ENCODE data around the gene EIF2AK3. TPM values are rescaled to one million over a fixed set of nuclear protein-coding genes. Genes with fewer than 3 reads are reported as not detected.

EIF2AK3 gene
- polyA plus RNA-seq, 1 experiment: 16.3 TPM

GRCh38 chr2:88622307-88622706 lies 5.0 kb downstream of the EIF2AK3 start:
- no peak for TF ChIP-seq CTCF (IDR thresholded peaks at IDR 0.05; ENCODE audit: low read depth, low read length)
- Histone ChIP-seq H3K4me3 (ENCODE audit: low read depth, low read length) (no peak overlapping the region), H3K27ac (ENCODE audit: low read depth, low read length) (no peak overlapping the region), H3K27me3 (ENCODE audit: control insufficient read depth, insufficient read depth, low read length) (no peaks in the 10 kb centered on the region), H3K9me3 (ENCODE audit: control insufficient read depth, insufficient read depth, low read length) (no peaks in the 10 kb centered on the region; the same call in 1 of the 2 replicates)
- ChIA-PET POLR2A (no interaction called here), CTCF (interaction anchor here (1.0 to 2.8 kb wide), 4 partner anchors 32 to 70 kb away, joined by 3 to 13 read pairs (median 4); no protein-coding TSS in a partner anchor)
- DNase-seq (ENCODE audit: low read depth, low spot score): no peak

- Histone ChIP-seq H3K9me3 (ENCODE audit: control insufficient read depth, insufficient read depth, low read length) (no peaks in the 10 kb centered on the region), H3K27me3 (ENCODE audit: control insufficient read depth, insufficient read depth, low read length) (no peaks in the 10 kb centered on the region), H3K27ac (ENCODE audit: low read depth, low read length) (no peak overlapping the region), H3K4me3 (ENCODE audit: low read depth, low read length) (no peak overlapping the region)
- CTCF ChIA-PET: interaction anchor here (0.7 to 2.8 kb wide), 4 partner anchors 31 to 119 kb away, joined by 3 to 13 read pairs (median 3); no protein-coding TSS in a partner anchor
- no peak for DNase-seq (ENCODE audit: low read depth, low spot score)
- TF ChIP-seq CTCF (IDR thresholded peaks at IDR 0.05; ENCODE audit: low read depth, low read length): no peak
- POLR2A ChIA-PET: no interaction called here
Observed at GRCh38 chr2:88621432-88621831, 5.8 kb downstream of the EIF2AK3 start.

- Histone ChIP-seq H3K27me3 (ENCODE audit: control insufficient read depth, insufficient read depth, low read length) (no peaks in the 10 kb centered on the region), H3K4me3 (ENCODE audit: low read depth, low read length) (no peak overlapping the region), H3K27ac (ENCODE audit: low read depth, low read length) (no peak overlapping the region), H3K9me3 (ENCODE audit: control insufficient read depth, insufficient read depth, low read length) (no peaks in the 10 kb centered on the region)
- TF ChIP-seq CTCF (IDR thresholded peaks at IDR 0.05; ENCODE audit: low read depth, low read length): no peak
- no peak for DNase-seq (ENCODE audit: low read depth, low spot score)
- CTCF ChIA-PET: interaction anchor here (0.6 kb wide), 1 partner anchor 1812 kb away, joined by 7 read pairs; no protein-coding TSS in a partner anchor
- POLR2A ChIA-PET: interaction anchor here (0.7 kb wide), 1 partner anchor 20 kb away, joined by 7 read pairs; no protein-coding TSS in a partner anchor
Observed at GRCh38 chr2:88620015-88620414, 7.2 kb downstream of the EIF2AK3 start.

GRCh38 chr2:88615822-88616221 lies 11.4 kb downstream of the EIF2AK3 start:
- Histone ChIP-seq H3K27me3 (ENCODE audit: control insufficient read depth, insufficient read depth, low read length) (no peaks in the 10 kb centered on the region), H3K4me3 (ENCODE audit: low read depth, low read length) (no peak overlapping the region), H3K9me3 (ENCODE audit: control insufficient read depth, insufficient read depth, low read length) (no peaks in the 10 kb centered on the region), H3K27ac (ENCODE audit: low read depth, low read length) (no peak overlapping the region)
- ChIA-PET POLR2A (no interaction called here), CTCF (no interaction called here)
- no peak for TF ChIP-seq CTCF (IDR thresholded peaks at IDR 0.05; ENCODE audit: low read depth, low read length)
- no peak for DNase-seq (ENCODE audit: low read depth, low spot score)

- H3K27me3 ChIP-seq (ENCODE audit: control insufficient read depth, insufficient read depth, low read length): no peaks in the 10 kb centered on the region
- no peak overlapping the region for H3K4me3 ChIP-seq (ENCODE audit: low read depth, low read length)
- ChIA-PET POLR2A (no interaction called here), CTCF (interaction anchor here (0.8 kb wide), 1 partner anchor 55 kb away, joined by 3 read pairs; no protein-coding TSS in a partner anchor)
- no peak overlapping the region for H3K27ac ChIP-seq (ENCODE audit: low read depth, low read length)
- no peak for TF ChIP-seq CTCF (IDR thresholded peaks at IDR 0.05; ENCODE audit: low read depth, low read length)
- no peaks in the 10 kb centered on the region for H3K9me3 ChIP-seq (ENCODE audit: control insufficient read depth, insufficient read depth, low read length)
- no peak for DNase-seq (ENCODE audit: low read depth, low spot score)
Observed at GRCh38 chr2:88614497-88615157, 12.6 kb downstream of the EIF2AK3 start.
